ENCODE measurements around the gene MRLN. TPM values are rescaled to one million over a fixed set of nuclear protein-coding genes. Genes with fewer than 3 reads are reported as not detected.

The MRLN gene
- total and polyA plus RNA-seq, 10 of the 15 experiments (the other 5 are each of a cell fraction or from before 2014, with no cell fraction given), result 0.19 TPM; not detected in 9

DNA sequence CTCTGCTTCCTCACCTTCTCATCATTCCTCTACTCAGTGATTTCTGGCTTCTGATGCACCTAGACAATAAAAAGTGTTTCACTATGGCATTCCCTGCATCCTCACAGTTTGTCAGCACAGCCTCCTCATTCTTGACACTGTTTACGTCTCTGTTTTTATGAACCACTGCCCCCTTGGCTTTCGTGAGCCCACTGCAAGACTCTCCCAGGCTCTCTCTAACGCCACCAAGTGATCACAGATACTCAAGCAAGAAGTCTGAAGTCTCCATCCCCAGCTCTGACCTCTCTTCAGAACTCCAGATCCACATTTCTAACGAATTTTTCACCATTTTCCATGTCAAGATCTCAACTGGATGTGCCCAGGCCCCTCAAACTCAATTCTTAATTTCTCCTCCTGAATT lies 52.5 kb downstream of the MRLN start:
- SMC1A ChIA-PET (ENCODE audit: uncharacterized antibody, unreplicated experiment), result interaction anchor here (0.6 to 1.2 kb wide), 2 partner anchors 21 to 68 kb away, joined by 3 to 4 read pairs; no protein-coding TSS in a partner anchor
- Histone ChIP-seq H3K9ac (ENCODE audit: control insufficient read depth, insufficient read depth, low read length) (no peak overlapping the region), H3K4me2 (ENCODE audit: control insufficient read depth, insufficient read depth) (no peak overlapping the region), H2AFZ (ENCODE audit: control insufficient read depth, low read depth, low read length) (peak overlapping the region; percentile 37; the same call in 1 of the 2 replicates), H3K9me3 (replicated peaks; ENCODE audit: control insufficient read depth, insufficient read depth, low read length) (no peaks in the 10 kb centered on the region), H3K27ac (ENCODE audit: control insufficient read depth, insufficient read depth) (no peak overlapping the region), H3K27me3 (replicated peaks in 1 of 2; ENCODE audit: control insufficient read depth in 2 of 2, insufficient read depth in 2 of 2, low read length in 1 of 2) (no peaks in the 10 kb centered on the region), H3K4me1 (ENCODE audit: control insufficient read depth, insufficient read depth, low read length) (no peaks in the 10 kb centered on the region), H3K4me3 (no peak overlapping the region), H3K36me3 (ENCODE audit: control insufficient read depth in 2 of 2, insufficient read depth in 2 of 2, low read length in 1 of 2) (no peaks in the 10 kb centered on the region), H4K20me1 (ENCODE audit: control insufficient read depth, insufficient read depth) (no peaks in the 10 kb centered on the region), H3K79me2 (ENCODE audit: control insufficient read depth, insufficient read depth, low read length) (no peaks in the 10 kb centered on the region)
- no peak for FAIRE-seq
- no peak for DNase-seq (ENCODE audit: low read depth, low spot score)
- POLR2A ChIA-PET, result no interaction called here
- intact Hi-C loops (cut with micrococcal nuclease; ENCODE audit: unreplicated experiment) (no loop called here), in situ Hi-C loops (cut with MboI) (no loop called here)
- WGBS (ENCODE audit: insufficient coverage, insufficient replicate concordance, low lambda C conversion rate, missing lambda C conversion rate), result 19% methylated on average over 4 of the region's 4 CpGs
- BruUV-seq (replicated peaks), result no TSS peak
- no peak for ATAC-seq
- RAD21 ChIA-PET (ENCODE audit: unreplicated experiment), result no interaction called here
- CTCF ChIA-PET, result interaction anchor here (1.0 to 1.8 kb wide), 2 partner anchors 40 to 75 kb away, joined by 4 to 6 read pairs; no protein-coding TSS in a partner anchor
- TF ChIP-seq ETV6 (conservative IDR thresholded peaks at IDR 0.05 in 1 of 2, IDR thresholded peaks at IDR 0.05 in 1 of 2; ENCODE audit: borderline replicate concordance in 1 of 2, low read depth in 1 of 2), result no peak
- TF ChIP-seq EED (IDR thresholded peaks at IDR 0.05; ENCODE audit: low read depth), result no peak
- no peak for TF ChIP-seq BCL11A (IDR thresholded peaks at IDR 0.05; ENCODE audit: low read depth, low read length)
- TF ChIP-seq EP300 (IDR thresholded peaks at IDR 0.05; ENCODE audit: borderline replicate concordance in 1 of 2, control insufficient read depth in 1 of 2, low read depth in 2 of 2, low read length in 2 of 2), result no peak
- TF ChIP-seq IKZF2 (IDR thresholded peaks at IDR 0.05), result no peak
- TF ChIP-seq WRNIP1 (IDR thresholded peaks at IDR 0.05; ENCODE audit: borderline replicate concordance, low read depth, low read length), result no peak
- TF ChIP-seq NFIC (IDR thresholded peaks at IDR 0.05; ENCODE audit: low read depth, low read length), result no peak
- TF ChIP-seq, protein P1, sequence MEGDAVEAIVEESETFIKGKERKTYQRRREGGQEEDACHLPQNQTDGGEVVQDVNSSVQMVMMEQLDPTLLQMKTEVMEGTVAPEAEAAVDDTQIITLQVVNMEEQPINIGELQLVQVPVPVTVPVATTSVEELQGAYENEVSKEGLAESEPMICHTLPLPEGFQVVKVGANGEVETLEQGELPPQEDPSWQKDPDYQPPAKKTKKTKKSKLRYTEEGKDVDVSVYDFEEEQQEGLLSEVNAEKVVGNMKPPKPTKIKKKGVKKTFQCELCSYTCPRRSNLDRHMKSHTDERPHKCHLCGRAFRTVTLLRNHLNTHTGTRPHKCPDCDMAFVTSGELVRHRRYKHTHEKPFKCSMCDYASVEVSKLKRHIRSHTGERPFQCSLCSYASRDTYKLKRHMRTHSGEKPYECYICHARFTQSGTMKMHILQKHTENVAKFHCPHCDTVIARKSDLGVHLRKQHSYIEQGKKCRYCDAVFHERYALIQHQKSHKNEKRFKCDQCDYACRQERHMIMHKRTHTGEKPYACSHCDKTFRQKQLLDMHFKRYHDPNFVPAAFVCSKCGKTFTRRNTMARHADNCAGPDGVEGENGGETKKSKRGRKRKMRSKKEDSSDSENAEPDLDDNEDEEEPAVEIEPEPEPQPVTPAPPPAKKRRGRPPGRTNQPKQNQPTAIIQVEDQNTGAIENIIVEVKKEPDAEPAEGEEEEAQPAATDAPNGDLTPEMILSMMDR (IDR thresholded peaks at IDR 0.05 in 2 of 3, conservative IDR thresholded peaks at IDR 0.05 in 1 of 3; ENCODE audit: control insufficient read depth in 2 of 3, extremely low read depth in 1 of 3, insufficient read depth in 1 of 3, low read depth in 3 of 3, low read length in 3 of 3), result peak in 1 of 3 experiments; percentile 9; a peak in 1 of 6 replicates
- no peak for TF ChIP-seq PKNOX1 (IDR thresholded peaks at IDR 0.05)
- no peak for TF ChIP-seq IRF5 (IDR thresholded peaks at IDR 0.05; ENCODE audit: borderline replicate concordance)
- TF ChIP-seq IKZF1 (conservative IDR thresholded peaks at IDR 0.05), result no peak
- TF ChIP-seq RAD21 (IDR thresholded peaks at IDR 0.05; ENCODE audit: insufficient read depth, low read depth, low read length), result 0 out of 2 replicates have a peak, but pooled peaks have one; percentile 3

Data from GM12878 (cell line).